Iris pigment epithelial cell (primary cell): ENCODE data around the gene GAK.

Source experiments
- DNase-seq: peaks from one replicate; pipeline ENCODE4 v3.0.0-alpha.2; 2011; ENCODE audit warnings: low read depth

GAK gene

DNA sequence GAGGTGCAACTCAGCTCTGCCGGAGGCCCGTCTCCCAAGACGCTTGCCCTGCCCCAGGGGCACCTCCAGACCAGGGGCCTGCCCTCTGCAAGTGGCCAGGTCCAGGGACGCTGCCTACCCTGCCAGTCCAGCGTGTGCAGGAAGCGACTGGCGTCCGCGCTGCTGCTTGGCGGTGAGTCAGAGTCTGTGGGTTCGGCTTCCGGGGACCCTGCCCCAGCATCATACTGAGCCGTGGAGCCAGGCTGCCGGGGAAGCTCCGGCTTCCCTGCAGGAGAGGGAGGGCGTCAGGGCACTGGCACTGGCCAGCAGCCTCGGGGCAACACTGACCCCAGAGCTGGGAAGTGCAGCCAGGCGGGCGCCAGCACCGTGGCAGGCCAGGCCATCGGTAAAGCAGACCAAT, 63.7 kb downstream of the GAK start:
- DNase-seq = no peak

DNA sequence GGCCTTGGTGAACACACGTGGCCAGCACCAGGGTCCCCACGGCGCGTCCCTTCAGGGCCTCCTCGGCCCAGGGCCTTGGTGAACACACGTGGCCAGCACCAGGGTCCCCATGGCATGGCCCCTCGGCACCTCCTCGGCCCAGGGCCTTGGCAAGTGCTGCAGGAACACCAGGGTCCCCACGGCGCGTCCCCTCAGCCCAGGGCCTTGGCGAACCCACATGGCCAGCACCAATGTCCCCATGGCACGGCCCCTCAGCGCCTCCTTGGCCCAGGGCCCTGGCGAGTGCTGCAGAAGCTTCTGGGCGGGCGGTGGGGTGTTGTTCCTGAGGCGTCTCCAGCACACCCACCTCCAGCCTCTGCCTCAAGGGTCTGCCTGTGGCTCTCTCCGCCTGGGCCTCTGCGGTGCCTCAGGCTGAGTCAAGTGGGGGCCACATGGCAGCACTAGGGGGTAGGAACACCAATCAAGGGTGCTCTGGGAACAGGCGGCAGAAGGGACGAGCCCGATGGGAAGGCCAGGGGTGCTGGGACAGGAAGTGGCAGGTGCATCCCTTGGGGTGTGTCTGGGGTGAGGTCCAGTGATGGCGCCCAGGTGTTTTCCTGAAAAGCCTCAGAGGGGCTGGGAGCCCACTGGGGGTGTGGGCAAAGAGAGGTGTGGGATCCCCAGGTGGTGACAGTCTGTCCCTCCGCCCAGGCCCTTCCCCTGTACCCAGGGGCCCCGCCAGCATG, 64.4 kb downstream of the GAK start:
- no peak for DNase-seq

- peak; percentile 48 for DNase-seq
Measured at GRCh38 chr4:866761-867390, 65.2 kb downstream of the GAK start.

- no peak for DNase-seq
Measured at GRCh38 chr4:866068-866760, 65.9 kb downstream of the GAK start.

GRCh38 chr4:865572-865971, 66.5 kb downstream of the GAK start:
- no peak for DNase-seq

DNA sequence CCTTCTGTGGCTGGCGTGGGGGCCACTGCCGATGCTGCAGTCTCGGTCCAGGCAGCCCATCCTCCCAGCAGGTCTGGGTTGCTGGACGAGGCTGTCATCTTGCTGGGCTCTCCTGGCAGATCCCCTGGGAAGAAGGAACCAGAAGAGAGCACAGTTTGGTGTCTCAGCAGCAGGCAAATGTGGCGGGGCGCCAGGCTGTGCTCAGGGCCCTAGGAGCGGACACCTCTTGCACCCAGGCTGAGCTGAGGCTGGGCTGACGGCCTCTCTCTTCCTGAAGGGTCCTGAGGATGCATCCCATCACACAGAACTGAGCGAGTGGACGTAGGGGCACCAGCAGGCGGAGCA, 67.0 kb downstream of the GAK start:
- DNase-seq = no peak

GRCh38 chr4:864456-865120, 67.5 kb downstream of the GAK start:
- DNase-seq = no peak

DNA sequence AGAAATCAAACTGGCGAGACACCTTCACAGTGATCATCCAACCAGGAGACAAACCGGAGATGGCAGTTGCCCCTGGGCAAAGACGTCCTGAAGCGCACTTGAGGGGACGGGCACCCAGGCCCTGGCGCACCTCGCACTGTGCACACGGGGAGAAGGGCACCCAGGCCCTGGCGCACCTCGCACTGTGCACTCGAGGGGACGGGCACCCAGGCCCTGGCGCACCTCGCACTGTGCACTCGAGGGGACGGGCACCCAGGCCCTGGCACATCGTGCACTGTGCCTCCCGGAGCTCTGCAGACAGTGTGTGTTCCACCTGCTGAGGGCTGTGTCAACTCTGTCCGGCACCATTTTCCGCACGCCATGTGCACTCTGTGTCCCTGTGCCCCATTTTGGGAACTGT, 71.6 kb downstream of the GAK start:
- DNase-seq = no peak

- DNase-seq = no peak
Measured at GRCh38 chr4:859496-859895, 72.6 kb downstream of the GAK start.

- DNase-seq = no peak
Measured at GRCh38 chr4:858831-859451, 73.2 kb downstream of the GAK start.

GRCh38 chr4:858041-858481, 74.1 kb downstream of the GAK start:
- DNase-seq = no peak

DNA sequence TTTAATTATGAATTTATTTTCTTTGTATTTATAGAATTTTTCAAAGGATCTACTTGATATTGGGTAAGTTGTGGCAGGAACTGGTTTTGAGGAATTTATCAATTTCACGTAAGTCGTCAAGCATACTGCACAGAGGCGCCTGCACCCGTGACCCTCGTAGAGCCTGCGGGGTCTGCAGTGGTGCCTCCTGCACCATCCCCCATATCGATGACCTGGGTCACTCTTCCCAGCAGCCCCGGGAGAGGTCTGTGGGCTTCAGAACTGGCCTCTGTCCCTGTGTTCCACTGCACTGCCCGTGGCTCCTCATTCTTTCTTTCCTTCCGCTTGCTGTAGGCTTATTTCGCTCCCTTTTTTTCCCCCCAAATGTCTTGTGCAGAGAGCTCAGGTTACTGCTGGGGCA, 74.7 kb downstream of the GAK start:
- no peak for DNase-seq

- DNase-seq = no peak
Measured at GRCh38 chr4:856225-856901, 75.8 kb downstream of the GAK start.

DNA sequence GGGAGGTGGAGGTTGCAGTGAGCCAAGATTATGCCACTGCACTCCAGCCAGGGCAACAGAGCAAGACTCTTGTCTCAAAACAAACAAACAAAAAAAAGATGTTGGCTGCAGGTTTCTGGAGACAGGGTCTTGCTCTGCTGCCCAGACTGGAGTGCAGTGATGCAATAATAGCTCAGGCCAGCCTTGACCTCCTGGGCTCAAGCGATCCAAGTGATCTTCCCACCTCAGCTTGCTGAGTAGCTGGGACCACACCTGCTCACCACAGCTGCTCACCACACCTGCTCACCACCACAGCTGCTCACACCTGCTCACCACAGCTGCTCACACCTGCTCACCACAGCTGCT, 76.3 kb downstream of the GAK start:
- no peak for DNase-seq

- no peak for DNase-seq
Measured at GRCh38 chr4:854356-854755, 77.8 kb downstream of the GAK start.

- DNase-seq = no peak
Measured at GRCh38 chr4:853416-853781, 78.7 kb downstream of the GAK start.

DNA sequence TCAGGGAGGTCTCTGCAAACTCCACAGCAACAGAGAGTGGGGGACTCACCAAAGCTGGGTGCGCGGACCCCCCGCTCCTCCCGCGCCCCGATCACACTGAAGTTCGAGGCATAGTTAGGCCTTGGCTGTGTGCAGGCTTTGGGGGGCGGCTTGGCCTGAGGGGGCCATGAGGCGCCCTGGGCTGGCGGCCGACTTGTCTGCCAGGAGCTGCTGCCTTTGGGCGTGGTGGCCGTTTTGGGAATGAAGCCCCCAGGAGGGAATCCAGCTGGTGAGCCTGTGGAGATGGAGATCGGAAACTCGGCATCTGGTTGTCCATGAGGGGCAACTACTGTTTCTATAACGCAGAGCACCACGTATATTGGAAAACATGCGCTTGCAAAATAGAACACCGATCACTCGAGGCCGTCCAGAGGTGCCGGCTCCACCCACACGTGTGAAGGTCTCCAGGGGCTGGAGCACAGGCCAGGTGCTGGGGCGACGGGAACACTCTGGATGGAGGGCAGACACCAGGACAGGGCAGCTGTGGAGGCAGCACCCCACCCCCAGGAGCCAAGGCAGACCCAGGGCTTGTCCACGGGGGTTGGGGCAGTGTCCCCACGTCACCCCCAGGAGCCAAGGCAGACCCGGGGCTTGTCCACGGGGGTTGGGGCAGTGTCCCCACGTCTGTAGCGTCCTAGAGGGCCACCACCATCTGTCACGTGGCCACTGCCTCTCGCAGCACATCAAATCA, 80.2 kb downstream of the GAK start:
- DNase-seq = no peak

- no peak for DNase-seq
Measured at GRCh38 chr4:850323-850945, 81.7 kb downstream of the GAK start.

- no peak for DNase-seq
Measured at GRCh38 chr4:849478-850175, 82.5 kb downstream of the GAK start.

- no peak for DNase-seq
Measured at GRCh38 chr4:848803-849477, 83.2 kb downstream of the GAK start.
